Activated T-cell treated with anti-CD3 and anti-CD28 coated beads for 24 hours (primary cell): ENCODE data around the gene CUEDC2.

Source experiments
- DNase-seq: peaks from one replicate; pipeline ENCODE4 v3.0.0-alpha.2; 2020; ENCODE audit warnings: low read depth

The CUEDC2 gene

DNA sequence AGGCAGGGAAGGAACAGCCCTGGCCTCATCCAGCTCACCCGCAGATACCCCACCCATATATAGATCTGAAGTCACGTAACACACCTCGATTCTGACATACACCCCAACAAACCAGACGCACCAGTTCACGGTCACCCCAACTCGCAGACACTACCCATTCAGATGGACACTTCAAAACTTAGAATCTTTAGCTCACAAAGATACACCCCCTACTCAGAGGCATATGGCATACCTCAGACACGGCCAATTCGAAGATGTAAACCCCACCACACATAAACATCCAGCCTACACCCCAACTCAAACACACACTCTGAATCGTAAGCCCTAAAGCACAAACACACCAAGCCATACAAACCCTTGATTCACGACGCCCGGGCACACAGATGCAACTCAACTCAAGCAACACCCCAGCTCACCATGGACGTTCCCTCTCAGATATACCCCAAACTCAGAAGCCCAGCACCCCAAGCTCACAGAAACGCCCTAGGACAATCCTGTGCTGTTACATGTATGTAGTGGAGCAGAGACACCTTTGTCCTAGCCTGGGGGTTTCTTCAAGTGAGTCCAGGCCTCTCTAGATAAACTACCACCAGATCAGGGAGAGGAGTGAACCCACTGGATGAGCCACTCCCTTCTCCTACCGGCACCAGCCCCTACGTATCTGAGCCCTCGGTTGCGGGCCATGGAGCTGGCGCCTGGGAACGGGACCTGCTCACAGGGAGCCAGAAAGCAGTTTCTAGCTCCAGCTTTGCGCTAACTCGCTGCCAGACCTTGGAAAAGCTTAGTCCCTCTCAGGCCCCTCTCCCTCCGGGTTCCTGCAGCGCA lies 22.6 kb downstream of the CUEDC2 start:
- no peak for DNase-seq

DNA sequence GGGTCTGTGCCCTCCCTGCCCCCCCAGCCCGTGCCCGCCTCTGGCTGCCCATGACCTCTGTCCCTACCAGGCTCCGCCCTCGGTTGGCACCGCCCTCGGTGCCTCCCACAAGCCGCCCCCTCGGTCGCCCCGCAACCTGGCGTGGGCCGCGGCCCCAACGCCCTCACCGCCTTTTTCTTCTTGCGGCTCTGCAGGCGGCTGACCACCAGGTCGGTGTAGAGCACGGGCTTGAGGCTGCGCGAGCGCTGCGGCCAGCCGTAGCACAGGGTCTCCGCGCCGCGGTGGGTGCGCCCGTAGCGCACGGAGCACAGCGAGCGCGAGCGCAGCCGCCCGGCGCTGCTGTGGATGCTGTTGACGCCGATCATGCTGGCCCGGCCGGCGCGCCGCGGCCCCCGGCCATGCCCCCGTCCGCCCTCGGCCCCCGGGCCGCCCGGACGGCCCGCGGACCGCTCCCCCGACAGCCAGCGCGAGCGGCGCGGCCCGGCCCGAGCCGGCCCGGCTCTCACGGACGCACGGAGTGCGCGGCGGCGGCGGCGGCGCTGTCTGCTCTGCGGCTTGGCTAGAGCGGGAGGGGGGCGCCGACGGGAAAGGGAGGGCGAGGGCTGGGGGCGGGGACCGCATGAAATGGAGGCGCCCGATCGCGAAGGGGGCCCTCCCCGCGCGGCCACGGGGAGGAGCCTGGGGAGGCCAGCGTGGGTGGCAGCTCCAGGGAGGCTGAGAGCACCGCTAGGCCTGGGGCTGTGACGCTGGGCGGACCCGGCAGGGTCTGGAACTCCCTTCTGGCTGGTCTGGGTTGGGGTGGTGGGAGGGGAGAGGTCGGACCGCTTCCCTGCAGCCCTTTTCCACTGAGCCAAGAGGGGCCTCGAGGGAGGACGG lies 23.4 kb downstream of the CUEDC2 start:
- DNase-seq = peak; percentile 70

- no peak for DNase-seq
Observed at GRCh38 chr10:102408131-102408727, 24.1 kb downstream of the CUEDC2 start.

GRCh38 chr10:102407425-102408130 lies 24.8 kb downstream of the CUEDC2 start:
- no peak for DNase-seq

- DNase-seq = no peak
Observed at GRCh38 chr10:102406815-102407214, 25.6 kb downstream of the CUEDC2 start.

DNA sequence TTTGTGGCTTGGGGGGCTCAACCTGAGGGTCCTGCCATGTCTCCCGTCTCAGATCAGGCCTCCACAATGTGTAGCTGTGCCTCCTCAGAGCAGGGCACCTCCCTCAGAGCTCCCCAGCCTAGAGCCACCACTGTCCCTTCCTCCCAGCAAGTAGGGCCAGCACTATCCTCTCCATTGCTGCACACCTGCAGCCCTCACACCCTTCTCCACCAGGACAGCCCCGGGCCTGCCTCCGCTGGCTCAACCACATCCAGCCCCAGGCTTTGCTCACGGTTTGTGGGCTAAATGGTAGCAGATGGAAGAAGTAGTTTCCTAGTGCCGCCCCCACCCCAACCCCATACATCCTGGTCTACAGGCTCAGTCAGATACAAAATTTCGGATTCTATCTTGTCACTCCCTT lies 26.7 kb downstream of the CUEDC2 start:
- DNase-seq = no peak

- no peak for DNase-seq
Observed at GRCh38 chr10:102405108-102405571, 27.2 kb downstream of the CUEDC2 start.

GRCh38 chr10:102404361-102405107 lies 27.8 kb downstream of the CUEDC2 start:
- DNase-seq = no peak

DNA sequence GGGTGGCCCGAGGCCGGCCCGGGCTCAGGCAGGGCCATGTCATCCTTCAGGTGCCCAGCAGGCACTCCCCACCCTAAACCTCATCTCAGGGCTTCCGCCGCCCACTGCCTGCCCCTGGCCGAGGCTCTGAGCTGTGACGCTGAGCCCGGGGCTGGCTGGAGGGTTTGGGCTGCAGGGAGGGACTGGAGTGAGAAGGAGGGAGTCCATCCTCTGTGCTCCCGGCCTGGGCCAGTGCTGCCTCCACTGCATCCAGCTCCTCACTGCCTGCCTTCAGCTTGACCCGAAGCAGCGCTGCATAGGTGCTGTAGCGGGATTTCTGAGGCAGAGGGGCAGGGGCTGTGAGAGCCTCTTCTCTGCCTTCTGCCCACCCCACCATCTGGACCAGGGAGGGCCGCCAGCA lies 29.3 kb downstream of the CUEDC2 start:
- DNase-seq = no peak

DNA sequence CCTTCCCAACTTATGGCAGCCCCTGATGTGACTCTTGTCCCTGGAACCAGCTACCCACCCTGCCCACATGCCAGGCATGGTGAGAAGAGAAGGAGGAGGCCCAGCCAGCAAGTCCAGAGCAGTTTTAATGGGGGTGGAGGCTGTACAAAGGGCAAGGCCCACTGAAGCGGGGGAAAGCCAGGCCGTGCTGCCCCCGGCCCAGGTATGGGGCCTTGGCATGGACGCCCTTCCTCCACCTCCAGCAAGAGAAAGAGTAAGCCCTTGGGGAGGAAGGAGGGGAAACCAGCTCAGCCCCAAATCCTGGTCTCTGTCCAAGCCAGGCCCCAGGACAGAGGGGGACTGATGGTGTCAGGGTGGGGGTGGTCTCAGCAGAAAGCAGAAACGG lies 29.9 kb downstream of the CUEDC2 start:
- no peak for DNase-seq

DNA sequence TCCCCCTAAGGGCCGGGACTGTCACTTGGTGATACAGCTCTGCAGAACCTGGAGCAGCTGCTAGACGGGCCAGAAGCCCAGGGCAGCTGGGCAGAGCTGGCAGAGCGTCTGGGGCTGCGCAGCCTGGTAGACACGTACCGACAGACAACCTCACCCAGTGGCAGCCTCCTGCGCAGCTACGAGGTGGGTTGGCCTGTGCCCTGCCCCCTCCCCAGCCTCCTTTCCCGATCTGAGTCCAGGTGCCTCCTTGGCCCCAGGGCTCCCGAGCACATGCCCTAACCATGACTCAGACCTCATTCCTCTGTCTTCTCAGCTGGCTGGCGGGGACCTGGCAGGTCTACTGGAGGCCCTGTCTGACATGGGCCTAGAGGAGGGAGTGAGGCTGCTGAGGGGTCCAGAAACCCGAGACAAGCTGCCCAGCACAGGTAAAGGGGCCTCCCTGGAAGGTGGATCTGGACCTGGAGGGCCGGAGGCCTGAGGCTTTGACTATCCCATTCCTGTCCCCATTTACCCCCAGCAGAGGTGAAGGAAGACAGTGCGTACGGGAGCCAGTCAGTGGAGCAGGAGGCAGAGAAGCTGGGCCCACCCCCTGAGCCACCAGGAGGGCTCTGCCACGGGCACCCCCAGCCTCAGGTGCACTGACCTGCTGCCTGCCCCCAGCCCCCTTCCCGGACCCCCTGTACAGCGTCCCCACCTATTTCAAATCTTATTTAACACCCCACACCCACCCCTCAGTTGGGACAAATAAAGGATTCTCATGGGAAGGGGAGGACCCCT lies 30.5 kb downstream of the CUEDC2 start:
- no peak for DNase-seq

- DNase-seq = no peak
Observed at GRCh38 chr10:102401342-102401654, 31.1 kb downstream of the CUEDC2 start.

DNA sequence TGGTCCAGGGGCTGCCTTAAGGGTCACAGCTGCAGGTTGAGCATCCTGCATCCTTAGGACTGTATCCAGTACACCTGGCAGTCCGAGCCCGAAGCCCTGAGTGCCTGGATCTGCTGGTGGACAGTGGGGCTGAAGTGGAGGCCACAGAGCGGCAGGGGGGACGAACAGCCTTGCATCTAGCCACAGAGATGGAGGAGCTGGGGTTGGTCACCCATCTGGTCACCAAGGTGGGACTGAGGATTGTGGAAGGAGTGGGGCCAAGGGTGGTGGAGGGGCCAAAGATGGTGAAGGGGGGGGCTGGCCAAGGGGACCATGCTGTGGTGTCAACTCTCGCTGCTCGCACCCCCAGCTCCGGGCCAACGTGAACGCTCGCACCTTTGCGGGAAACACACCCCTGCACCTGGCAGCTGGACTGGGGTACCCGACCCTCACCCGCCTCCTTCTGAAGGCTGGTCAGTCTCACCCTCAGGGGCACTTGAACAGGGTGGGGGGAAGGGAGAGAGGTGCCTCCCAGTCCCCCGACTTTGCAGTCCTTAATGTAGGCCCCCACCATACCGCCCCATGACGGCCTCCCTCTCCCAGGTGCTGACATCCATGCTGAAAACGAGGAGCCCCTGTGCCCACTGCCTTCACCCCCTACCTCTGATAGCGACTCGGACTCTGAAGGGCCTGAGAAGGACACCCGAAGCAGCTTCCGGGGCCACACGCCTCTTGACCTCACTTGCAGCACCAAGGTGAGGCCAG lies 31.6 kb downstream of the CUEDC2 start:
- DNase-seq = no peak

DNA sequence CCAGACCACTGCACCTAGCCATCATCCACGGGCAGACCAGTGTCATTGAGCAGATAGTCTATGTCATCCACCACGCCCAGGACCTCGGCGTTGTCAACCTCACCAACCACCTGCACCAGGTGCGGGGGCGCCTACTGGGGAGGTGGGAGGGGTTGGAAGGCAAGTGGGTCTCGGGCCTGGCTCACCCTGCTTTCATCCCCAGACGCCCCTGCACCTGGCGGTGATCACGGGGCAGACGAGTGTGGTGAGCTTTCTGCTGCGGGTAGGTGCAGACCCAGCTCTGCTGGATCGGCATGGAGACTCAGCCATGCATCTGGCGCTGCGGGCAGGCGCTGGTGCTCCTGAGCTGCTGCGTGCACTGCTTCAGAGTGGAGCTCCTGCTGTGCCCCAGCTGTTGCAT lies 32.3 kb downstream of the CUEDC2 start:
- DNase-seq = no peak

DNA sequence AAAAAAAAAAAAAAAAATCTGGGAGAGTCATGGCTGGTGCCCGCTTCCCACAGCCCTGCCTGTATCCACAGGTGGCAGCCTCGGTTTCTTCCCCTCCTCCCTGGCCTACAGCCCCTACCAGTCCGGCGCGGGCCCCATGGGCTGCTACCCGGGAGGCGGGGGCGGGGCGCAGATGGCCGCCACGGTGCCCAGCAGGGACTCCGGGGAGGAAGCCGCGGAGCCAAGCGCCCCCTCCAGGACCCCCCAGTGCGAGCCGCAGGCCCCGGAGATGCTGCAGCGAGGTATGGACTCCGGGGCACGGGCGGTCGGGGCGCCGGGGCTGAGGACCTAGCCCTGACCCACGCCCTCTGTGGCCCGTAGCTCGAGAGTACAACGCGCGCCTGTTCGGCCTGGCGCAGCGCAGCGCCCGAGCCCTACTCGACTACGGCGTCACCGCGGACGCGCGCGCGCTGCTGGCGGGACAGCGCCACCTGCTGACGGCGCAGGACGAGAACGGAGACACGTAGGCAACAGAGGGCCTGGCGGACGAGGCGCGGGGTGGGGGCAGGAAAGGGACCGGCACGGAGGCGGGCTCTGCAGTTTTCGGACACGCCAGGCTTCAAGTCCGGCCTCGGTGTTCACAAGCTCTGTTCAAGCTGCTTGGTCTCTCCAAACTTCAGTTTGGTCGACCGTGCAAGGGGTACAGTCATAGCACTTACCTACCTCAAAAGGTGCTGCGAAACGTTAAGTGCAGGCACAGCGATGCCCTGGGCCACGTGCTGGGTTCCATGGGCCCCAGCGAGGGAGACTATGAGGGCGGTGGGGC lies 33.0 kb downstream of the CUEDC2 start:
- DNase-seq = peak; percentile 85

DNA sequence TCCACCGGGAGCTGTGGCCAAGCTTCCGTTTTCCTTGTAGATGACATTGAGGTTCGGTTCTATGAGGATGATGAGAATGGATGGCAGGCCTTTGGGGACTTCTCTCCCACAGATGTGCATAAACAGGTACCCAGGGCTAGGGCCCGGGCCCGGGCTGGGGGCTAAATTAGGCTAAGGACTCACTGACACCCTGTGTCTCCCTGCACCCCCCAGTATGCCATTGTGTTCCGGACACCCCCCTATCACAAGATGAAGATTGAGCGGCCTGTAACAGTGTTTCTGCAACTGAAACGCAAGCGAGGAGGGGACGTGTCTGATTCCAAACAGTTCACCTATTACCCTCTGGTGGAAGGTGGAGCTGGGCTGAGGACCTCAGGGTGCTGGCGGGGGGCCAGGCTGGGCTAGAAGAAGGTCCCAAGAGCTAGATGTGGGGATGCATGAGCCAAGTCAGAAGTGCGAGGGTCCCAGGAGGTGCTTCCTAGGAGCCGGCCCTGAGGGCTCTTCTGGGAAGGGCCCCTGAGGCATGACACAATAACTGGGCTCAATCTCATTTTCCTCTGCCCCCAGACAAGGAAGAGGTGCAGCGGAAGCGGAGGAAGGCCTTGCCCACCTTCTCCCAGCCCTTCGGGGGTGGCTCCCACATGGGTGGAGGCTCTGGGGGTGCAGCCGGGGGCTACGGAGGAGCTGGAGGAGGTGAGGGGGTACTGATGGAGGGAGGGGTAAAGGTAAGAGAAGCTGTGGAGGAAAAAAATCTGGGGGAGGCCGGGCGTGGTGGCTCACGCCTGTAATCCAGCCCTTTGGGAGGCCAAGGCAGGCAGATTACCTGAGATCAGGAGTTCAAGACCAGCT lies 34.0 kb downstream of the CUEDC2 start:
- no peak for DNase-seq

- DNase-seq = no peak
Observed at GRCh38 chr10:102397222-102398171, 34.9 kb downstream of the CUEDC2 start.
